Measurements from ENCODE around the gene TMEM209. TPM values are rescaled to one million over a fixed set of nuclear protein-coding genes. Genes with fewer than 3 reads are reported as not detected.

Gene TMEM209
- total and polyA plus RNA-seq, 9 donors = 8.5 to 12.7 (median 9.3) TPM

Other genes with a start within 250 kb of the TMEM209 start
- 26.0 TPM for gene ZC3HC1, start 154.0 kb downstream of the TMEM209 start, total RNA-seq
- 10 to 100 TPM; 21.7 to 27.7 (median 24.4) TPM for gene ZC3HC1, start 154.0 kb downstream of the TMEM209 start, polyA plus RNA-seq (ENCODE audit: insufficient read depth in 1 of 8, insufficient read length in 8 of 8, low replicate concordance in 1 of 8)
- 45.1 TPM for gene KLHDC10, start 134.9 kb downstream of the TMEM209 start, total RNA-seq
- 10 to 100 TPM; 33.3 to 45.7 (median 41.1) TPM for gene KLHDC10, start 134.9 kb downstream of the TMEM209 start, polyA plus RNA-seq (ENCODE audit: insufficient read depth in 1 of 8, insufficient read length in 8 of 8, low replicate concordance in 1 of 8)
- gene SSMEM1, start 2.5 kb upstream of the TMEM209 start, total RNA-seq = not detected
- gene SSMEM1, start 2.5 kb upstream of the TMEM209 start, polyA plus RNA-seq (ENCODE audit: insufficient read depth in 1 of 8, insufficient read length in 8 of 8, low replicate concordance in 1 of 8) = under 1 TPM in 2 of 8 donors, not detected in 6; 0.11 to 0.12 TPM
- gene CPA2, start 61.5 kb upstream of the TMEM209 start, total RNA-seq = 0.44 TPM
- gene CPA2, start 61.5 kb upstream of the TMEM209 start, polyA plus RNA-seq (ENCODE audit: insufficient read depth in 1 of 8, insufficient read length in 8 of 8, low replicate concordance in 1 of 8) = 1 to 10 TPM in 1 of 8 donors, under 1 TPM in 7; 0.39 to 4.5 (median 0.54) TPM
- gene CPA4, start 87.8 kb upstream of the TMEM209 start, total RNA-seq = 2.0 TPM
- gene CPA4, start 87.8 kb upstream of the TMEM209 start, polyA plus RNA-seq (ENCODE audit: insufficient read depth in 1 of 8, insufficient read length in 8 of 8, low replicate concordance in 1 of 8) = 1 to 10 TPM in 7 of 8 donors, under 1 TPM in 1; 0.87 to 3.1 (median 1.3) TPM
- gene CPA5, start 139.4 kb upstream of the TMEM209 start, total RNA-seq = 6.3 TPM
- 1 to 10 TPM in 6 of 8 donors, under 1 TPM in 2; 0.55 to 3.8 (median 1.8) TPM for gene CPA5, start 139.4 kb upstream of the TMEM209 start, polyA plus RNA-seq (ENCODE audit: insufficient read depth in 1 of 8, insufficient read length in 8 of 8, low replicate concordance in 1 of 8)
- gene CPA1, start 175.1 kb upstream of the TMEM209 start, total RNA-seq = 3.6 TPM
- 1 to 10 TPM; 2.6 to 6.7 (median 4.5) TPM for gene CPA1, start 175.1 kb upstream of the TMEM209 start, polyA plus RNA-seq (ENCODE audit: insufficient read depth in 1 of 8, insufficient read length in 8 of 8, low replicate concordance in 1 of 8)
- gene CEP41, start 235.6 kb upstream of the TMEM209 start, total RNA-seq = 16.3 TPM
- 10 to 100 TPM; 18.9 to 29.1 (median 23.1) TPM for gene CEP41, start 235.6 kb upstream of the TMEM209 start, polyA plus RNA-seq (ENCODE audit: insufficient read depth in 1 of 8, insufficient read length in 8 of 8, low replicate concordance in 1 of 8)